ENCODE results near the gene ITGA1.

- TF ChIP-seq CTCF (conservative IDR thresholded peaks at IDR 0.05; ENCODE audit: low read length) (no peak), EZH2phosphoT487 (IDR thresholded peaks at IDR 0.05; ENCODE audit: borderline replicate concordance, low read depth, low read length) (no peak)
Observed at GRCh38 chr5:52840277-52841050, 52.7 kb downstream of the ITGA1 start.

All from OCI-LY7 (cell line).